Activated CD4-positive, CD25-positive, alpha-beta regulatory T cell treated with anti-CD3 and anti-CD28 coated beads, Interleukin-2, amount 50 U/mL, for 24 hours (primary cell): ENCODE measurements around the gene SEPTIN1.
"Not testable (repeated sequence)": the region's sequence is repeated elsewhere in the genome, so short reads cannot be mapped to it uniquely, and the experiment has no call there.

Experiments used
- ATAC-seq, 2 donors: fragments of 150-1000 bp; cut with Tn5 transposase; one replicate each; pipeline ENCODE4 v1.10.0; 2021; ENCODE audit warnings: mild to moderate bottlenecking in 1 of 2, moderate library complexity in 1 of 2

The SEPTIN1 gene

GRCh38 chr16:30357085-30357714 is 25.2 kb downstream of the SEPTIN1 start:
- ATAC-seq = no peak

GRCh38 chr16:30356401-30357084 is 25.8 kb downstream of the SEPTIN1 start:
- ATAC-seq = no peak

GRCh38 chr16:30355954-30356308 is 26.4 kb downstream of the SEPTIN1 start:
- ATAC-seq = no peak

GRCh38 chr16:30355144-30355953 is 27.0 kb downstream of the SEPTIN1 start, which contains the start of gene CD2BP2:
Gene CD2BP2 (minus strand): TSS chr16:30355308. CDS start chr16:30354681, 627 bp downstream.
- peak; percentile 92 to 94 for ATAC-seq

- ATAC-seq = peak; percentile 29 to 33
Observed at GRCh38 chr16:30354423-30355143, 27.8 kb downstream of the SEPTIN1 start.

- ATAC-seq = no peak
Observed at GRCh38 chr16:30353438-30354129, 28.8 kb downstream of the SEPTIN1 start.

- no peak for ATAC-seq
Observed at GRCh38 chr16:30352488-30353401, 29.6 kb downstream of the SEPTIN1 start.

- ATAC-seq = no peak
Observed at GRCh38 chr16:30351586-30352419, 30.6 kb downstream of the SEPTIN1 start.

- no peak for ATAC-seq
Observed at GRCh38 chr16:30351001-30351441, 31.3 kb downstream of the SEPTIN1 start.

- ATAC-seq = peak; percentile 38 to 57
Observed at GRCh38 chr16:30350134-30350871, 32.1 kb downstream of the SEPTIN1 start.

- ATAC-seq = no peak
Observed at GRCh38 chr16:30349675-30350074, 32.7 kb downstream of the SEPTIN1 start.

- no peak for ATAC-seq
Observed at GRCh38 chr16:30348929-30349328, 33.4 kb downstream of the SEPTIN1 start.

- ATAC-seq = no peak
Observed at GRCh38 chr16:30348113-30348512, 34.2 kb downstream of the SEPTIN1 start.

- ATAC-seq = no peak
Observed at GRCh38 chr16:30346286-30346685, 36.1 kb downstream of the SEPTIN1 start.

GRCh38 chr16:30343491-30343820 is 38.9 kb downstream of the SEPTIN1 start:
- ATAC-seq = not testable (repeated sequence)

GRCh38 chr16:30342751-30343490 is 39.4 kb downstream of the SEPTIN1 start:
- no peak for ATAC-seq

- not testable (repeated sequence) for ATAC-seq
Observed at GRCh38 chr16:30341971-30342370, 40.4 kb downstream of the SEPTIN1 start.

GRCh38 chr16:30340621-30341020 is 41.7 kb downstream of the SEPTIN1 start:
- ATAC-seq = no peak

GRCh38 chr16:30338715-30339114 is 43.6 kb downstream of the SEPTIN1 start:
- ATAC-seq = not testable (repeated sequence)
